Cardiac atrium fibroblast (primary cell): ENCODE measurements around the gene ERFL. TPM values are rescaled to one million over a fixed set of nuclear protein-coding genes. Genes with fewer than 3 reads are reported as not detected.

ENCODE experiments used
- total RNA-seq: library from RNA; depleted of rRNA; stranded (reverse); fragments of >200 nt; gene quantifications from 2 replicates; pipeline ENCODE4 v1.2.3, GENCODE V29; 2015

Gene ERFL
- not detected in 2 replicates for total RNA-seq

GRCh38 chr19:41928221-41928683, at the start of gene ERFL:
TSS of gene ERFL (minus strand) at chr19:41928449. CDS start at chr19:41912919, 15,530 bp downstream.

GRCh38 chr19:41959056-41960053, 31.1 kb upstream of the ERFL start, which contains the start of gene RABAC1:
TSS of gene RABAC1 (minus strand) at chr19:41959321. CDS start at chr19:41959292, 29 bp downstream.

DNA sequence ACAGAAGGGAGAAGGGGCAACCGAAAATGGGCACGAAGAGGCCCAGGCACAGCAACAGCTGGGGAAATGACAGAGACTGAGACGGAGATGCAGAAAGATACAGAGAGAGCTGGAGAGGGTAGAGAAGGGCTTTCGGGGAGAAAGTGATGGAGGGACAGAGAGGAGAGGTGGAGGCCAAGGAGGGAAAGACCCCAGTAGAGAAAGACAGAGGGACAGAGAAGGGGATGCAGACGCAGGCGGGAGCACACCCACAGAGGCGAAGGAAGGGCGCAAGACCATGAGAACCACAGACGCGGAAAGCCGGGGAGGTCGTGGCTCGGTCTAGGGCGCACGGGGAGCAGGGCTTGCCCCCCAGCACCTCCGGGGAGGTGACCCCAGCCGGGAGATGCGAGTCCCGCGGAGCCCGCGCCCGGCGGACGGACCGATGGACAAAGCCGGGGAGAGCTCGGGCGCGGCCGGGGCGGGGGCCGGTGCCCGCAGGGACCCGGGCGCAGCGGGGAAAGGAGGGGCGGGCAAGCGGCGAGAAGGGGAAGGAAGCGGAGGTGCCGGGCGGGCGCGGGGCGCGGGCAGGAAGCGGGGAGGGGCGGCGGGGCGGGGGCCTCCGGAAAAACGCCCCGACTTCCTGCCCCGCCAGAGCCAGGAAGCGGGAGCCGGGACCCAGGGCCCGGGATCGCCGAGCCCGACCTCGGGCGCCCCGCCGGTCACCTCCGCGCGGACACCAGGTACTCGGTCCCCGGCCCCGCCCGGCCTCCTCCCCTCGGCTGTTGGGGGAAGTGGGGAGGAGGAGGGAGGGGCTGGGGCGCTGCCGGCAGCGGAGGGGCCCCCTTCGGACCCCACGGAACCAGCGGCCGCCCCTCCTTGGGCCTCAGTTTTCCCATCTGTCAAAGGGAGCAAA, 45.4 kb downstream of the ERFL start, which contains the start of gene ARHGEF1:
ARHGEF1 (plus strand) TSS at position 617 of the 895 bp plus-strand sequence. CDS start 4,899 bp downstream, outside the sequence.

DNA sequence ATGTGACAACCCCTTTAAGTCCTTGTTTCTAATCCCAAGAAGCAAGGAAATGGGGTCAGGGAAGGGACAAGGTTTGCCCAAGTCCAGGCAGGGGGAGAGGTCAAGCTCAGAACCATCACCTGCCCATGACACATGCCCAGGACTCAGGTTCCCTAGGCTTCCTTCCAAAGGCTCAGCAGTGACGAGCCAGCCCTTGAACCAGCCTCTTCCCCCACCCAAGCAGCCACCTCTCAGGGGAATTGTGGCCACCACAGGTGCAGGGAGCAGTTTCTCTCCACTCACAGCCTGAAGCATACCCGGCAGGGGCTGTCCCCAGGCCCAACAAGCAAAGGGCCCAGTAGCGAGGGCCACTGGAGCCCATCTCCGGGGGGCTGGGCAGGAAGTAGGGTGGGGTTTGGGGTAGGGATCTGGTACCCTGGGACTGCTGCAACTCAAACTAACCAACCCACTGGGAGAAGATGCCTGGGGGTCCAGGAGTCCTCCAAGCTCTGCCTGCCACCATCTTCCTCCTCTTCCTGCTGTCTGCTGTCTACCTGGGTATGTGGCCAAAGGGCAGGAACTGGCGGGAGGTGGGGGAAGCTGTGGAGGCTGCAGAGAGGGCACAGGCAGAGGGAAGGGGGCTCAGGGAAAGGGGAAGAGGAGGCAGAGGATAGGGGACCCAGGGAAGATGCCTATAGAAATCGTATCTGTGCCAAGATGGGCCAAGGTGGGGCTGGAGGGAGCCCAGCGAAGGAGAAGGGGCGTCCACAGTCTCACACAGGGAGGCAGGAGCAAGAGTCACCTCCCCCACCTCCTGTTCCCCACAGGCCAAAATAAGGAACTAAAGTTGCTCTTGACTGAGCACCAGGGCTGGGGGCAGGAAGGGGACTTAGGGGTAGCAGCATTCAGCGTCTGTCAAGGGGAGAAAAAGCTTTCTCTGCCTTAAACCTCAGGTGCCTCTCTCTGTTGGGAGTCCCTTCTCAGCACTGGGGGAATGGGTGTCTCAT, 51.1 kb downstream of the ERFL start, which contains the start of gene CD79A:
CD79A (plus strand) TSS at position 433 of the 986 bp plus-strand sequence; CDS start at position 459, 26 bp downstream.

GRCh38 chr19:41859618-41860418, 68.4 kb downstream of the ERFL start, which contains the start of gene RPS19:
TSS of gene RPS19 (plus strand) at chr19:41860255. CDS start at chr19:41860775, 520 bp downstream.

Other genes with a start within 250 kb of the ERFL start
- not detected in 2 replicates for gene CEACAM7, start 240.2 kb downstream of the ERFL start, total RNA-seq
- gene CEACAM5, start 219.8 kb downstream of the ERFL start, total RNA-seq: not detected in 2 replicates
- not detected in 2 replicates for gene CEACAM6, start 172.9 kb downstream of the ERFL start, total RNA-seq
- gene CEACAM3, start 131.9 kb downstream of the ERFL start, total RNA-seq: not detected in 2 replicates
- gene LYPD4, start 83.8 kb downstream of the ERFL start, total RNA-seq: not detected in 2 replicates
- gene DMRTC2, start 83.4 kb downstream of the ERFL start, total RNA-seq: not detected in 2 replicates
- gene RPS19, start 68.2 kb downstream of the ERFL start, total RNA-seq: 2,053 and 3,233 TPM in 2 replicates
- gene CD79A, start 51.2 kb downstream of the ERFL start, total RNA-seq: not detected in 2 replicates
- 43.9 and 51.0 TPM in 2 replicates for gene ARHGEF1, start 45.3 kb downstream of the ERFL start, total RNA-seq
- 436 and 499 TPM in 2 replicates for gene RABAC1, start 30.9 kb upstream of the ERFL start, total RNA-seq
- 4.9 TPM in 1 of 2 replicates, not detected in the other for gene ATP1A3, start 65.8 kb upstream of the ERFL start, total RNA-seq
- gene GRIK5, start 141.8 kb upstream of the ERFL start, total RNA-seq: not detected in 2 replicates
- gene ZNF574, start 147.7 kb upstream of the ERFL start, total RNA-seq: 10.3 and 13.3 TPM in 2 replicates
- gene POU2F2, start 204.0 kb upstream of the ERFL start, total RNA-seq: 2.9 TPM in 1 of 2 replicates, not detected in the other